Stimulated activated CD8-positive, alpha-beta memory T cell treated with anti-CD3 and anti-CD28 coated beads, Interleukin-4, amount 100 ng/mL, for 4 hours (primary cell): Measurements from ENCODE around the gene DNAJB13.

Experiments
- DNase-seq, 2 donors: peaks; one replicate each; pipeline ENCODE4 v3.0.0-alpha.2; 2020; ENCODE audit warnings: low read depth in 2 of 2, low spot score in 1 of 2

The DNAJB13 gene

DNA sequence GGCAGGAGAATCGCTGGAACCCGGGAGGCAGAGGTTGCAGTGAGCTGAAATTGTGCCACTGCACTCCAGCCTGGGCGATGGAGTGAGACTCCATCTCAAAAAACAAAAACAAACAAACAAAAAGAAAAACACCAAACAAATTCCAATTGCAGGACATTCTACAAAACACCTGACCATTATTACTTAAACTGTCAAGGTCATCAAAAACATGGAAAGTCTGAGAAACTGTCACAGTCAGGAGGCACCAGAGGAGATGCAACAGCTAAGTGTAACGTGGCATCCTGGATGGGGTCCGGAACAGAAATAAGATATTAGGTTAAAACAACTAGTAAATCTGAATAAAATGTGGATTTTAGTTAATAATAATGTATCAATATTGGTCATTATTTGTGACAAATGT is 914 bp upstream of the DNAJB13 start:
- DNase-seq, result no peak

DNA sequence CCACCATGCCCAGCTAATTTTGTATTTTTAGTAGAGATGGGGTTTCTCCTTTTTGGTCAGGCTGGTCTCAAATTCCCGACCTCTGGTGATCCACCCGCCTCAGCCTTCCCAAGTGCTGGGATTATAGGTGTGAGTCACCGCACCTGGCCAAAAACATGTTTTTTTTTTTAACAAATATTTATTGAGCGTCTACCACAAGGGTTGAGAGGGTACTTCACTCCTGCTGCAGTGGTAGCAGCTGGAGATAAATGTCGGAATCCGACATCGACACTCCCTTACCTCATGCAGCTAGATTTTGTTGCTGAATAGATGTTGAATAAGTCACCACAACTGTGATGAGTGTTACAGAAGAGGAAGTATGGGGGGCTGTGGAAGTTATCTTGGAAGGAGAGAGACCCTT is 971 bp downstream of the DNAJB13 start:
- no peak for DNase-seq

- DNase-seq, result no peak
These were observed 6.2 kb downstream of the DNAJB13 start for GRCh38 chr11:73956876-73957653.

DNA sequence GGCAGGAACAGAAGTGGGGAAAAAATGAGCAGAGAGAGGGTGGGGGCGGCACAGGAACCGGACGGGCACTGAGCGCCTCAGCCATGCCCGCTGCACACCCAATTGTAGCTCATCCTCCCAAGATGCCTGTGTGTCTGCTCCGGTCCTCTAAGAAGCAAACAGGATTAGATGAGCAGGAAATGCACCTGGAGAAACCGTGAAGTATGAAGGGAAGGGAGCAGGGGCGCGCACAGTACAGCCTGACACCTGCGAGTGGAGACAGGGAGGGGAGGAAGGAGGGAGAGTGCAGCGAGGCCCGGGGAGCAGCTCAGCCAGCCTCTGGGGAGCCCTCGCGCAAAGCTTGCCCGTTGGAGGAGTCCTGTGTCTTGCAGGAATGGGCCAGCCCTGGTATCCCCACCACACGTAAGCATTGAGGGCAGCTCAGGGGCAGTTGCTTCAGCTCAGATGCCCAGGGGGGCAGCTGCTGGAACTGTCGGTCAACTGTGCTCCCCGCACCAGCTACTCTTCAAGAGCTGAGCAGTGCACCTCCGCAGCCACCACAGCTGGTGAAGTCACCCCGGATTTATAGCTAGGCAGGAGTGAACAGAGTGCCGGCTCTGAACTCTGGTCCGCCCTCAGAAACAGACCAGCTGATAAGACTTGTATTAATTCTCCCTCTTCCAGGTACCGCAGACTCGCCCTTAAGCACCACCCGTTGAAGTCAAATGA is 7.0 kb downstream of the DNAJB13 start:
- DNase-seq, result no peak

DNA sequence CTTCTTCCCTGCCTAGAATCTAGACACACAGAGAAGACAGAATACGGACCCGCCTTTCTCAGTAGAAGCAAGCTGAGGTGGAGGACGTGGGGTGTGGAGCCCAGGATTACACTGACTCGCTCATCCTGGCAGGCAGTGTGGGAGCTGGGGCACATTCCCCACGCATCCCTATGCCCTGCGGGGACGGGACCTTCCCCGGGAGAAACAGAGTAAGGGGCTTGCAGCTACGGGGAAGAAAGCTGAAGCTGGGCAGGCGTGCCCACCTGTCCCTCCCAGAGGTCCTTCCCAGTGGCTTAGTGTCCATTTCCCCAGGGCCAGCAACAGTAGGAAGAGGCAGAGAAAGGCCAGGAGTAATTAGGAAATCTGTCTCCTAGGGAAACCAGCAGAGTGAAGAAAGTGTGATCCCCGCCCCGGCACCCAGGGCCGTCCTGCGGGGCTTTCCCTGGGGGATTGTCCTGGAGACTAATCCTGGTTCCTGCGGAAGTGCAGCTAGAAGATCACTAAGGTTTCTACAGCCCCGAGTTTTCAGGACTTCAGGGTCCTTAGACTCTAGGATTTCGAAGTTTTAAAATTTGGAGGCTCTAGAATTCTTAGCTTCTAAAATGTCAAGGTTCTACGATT is 7.8 kb downstream of the DNAJB13 start:
- DNase-seq, result no peak

GRCh38 chr11:73961321-73961720 is 10.5 kb downstream of the DNAJB13 start:
- no peak for DNase-seq

GRCh38 chr11:73962101-73962705 is 11.4 kb downstream of the DNAJB13 start:
- no peak for DNase-seq

- DNase-seq, result no peak
These were observed 13.0 kb downstream of the DNAJB13 start for GRCh38 chr11:73963861-73964260.

DNA sequence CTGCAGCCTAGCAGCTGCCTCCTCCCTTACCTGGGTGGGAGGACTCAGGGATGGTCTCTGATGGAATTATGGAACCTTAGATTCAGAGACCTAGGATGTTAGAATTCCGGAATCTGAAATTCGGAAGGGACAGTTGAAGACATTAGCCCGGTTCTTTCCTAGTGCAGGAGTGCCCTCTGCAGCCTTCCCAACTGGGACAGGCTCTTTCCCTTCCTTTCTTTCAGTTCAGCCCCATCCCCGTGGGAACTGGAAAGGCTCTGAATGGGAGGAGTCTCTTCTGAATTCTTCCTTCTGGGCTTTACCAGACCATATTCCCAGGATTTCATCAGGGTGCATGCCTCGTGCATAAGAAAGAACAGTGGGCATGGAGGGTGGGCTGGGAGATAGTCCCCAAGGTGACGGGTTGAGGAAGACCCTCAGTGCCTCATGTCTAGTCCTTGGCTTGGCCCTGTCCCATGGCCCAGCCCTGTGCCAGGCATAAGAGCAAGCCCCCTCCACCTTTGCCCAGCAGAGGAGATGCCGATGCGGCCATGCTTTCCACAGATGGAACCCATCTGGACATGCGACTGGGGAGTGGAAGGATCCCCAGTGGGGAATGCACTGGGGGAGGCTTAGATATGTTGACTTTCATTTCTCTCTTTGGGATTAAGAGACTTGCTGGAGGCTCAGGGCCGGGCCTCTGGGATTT is 14.4 kb downstream of the DNAJB13 start:
- DNase-seq, result no peak

DNA sequence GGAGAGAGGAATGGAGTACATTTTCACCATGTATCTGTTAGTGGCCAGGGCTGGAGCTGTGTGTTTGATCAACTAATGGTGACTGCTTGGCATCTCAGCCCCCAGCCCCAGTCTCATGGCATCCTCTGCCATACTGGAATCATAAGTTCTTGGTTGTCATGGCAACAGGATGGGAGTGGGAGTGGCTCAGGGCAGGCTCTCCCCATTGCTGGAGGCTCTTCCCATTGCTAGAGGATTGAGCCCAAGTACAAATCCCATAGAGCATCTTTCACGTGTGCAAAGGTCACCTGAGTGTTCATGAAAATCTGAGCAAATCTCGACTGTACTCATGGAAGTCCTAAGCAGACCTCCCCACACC is 14.9 kb downstream of the DNAJB13 start:
- no peak for DNase-seq

GRCh38 chr11:73968356-73968966 is 17.6 kb downstream of the DNAJB13 start:
- no peak for DNase-seq

DNA sequence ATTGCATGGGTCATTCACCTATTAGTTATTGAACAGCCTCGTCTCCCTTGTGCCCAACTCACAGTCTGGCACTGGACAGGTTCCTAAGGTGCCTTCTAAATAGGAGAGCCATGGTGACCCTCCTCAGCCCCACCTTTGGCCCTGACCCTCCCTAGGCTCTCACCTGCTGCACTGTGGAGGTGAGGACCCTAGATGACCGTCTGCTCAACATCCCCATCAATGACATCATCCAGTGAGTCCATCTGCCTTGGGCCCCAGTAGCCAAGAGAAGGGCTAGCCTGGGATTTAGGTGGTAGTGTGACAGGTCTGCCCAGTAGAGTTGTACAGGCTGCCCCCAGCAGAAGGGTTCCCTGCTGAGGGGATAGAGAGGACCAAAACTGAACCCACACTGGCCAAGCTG is 18.3 kb downstream of the DNAJB13 start:
- no peak for DNase-seq

- no peak for DNase-seq
These were observed 19.4 kb downstream of the DNAJB13 start for GRCh38 chr11:73969991-73970800.

- no peak for DNase-seq
These were observed 20.4 kb downstream of the DNAJB13 start for GRCh38 chr11:73971175-73971719.

- DNase-seq, result no peak
These were observed 21.4 kb downstream of the DNAJB13 start for GRCh38 chr11:73972187-73972586.

DNA sequence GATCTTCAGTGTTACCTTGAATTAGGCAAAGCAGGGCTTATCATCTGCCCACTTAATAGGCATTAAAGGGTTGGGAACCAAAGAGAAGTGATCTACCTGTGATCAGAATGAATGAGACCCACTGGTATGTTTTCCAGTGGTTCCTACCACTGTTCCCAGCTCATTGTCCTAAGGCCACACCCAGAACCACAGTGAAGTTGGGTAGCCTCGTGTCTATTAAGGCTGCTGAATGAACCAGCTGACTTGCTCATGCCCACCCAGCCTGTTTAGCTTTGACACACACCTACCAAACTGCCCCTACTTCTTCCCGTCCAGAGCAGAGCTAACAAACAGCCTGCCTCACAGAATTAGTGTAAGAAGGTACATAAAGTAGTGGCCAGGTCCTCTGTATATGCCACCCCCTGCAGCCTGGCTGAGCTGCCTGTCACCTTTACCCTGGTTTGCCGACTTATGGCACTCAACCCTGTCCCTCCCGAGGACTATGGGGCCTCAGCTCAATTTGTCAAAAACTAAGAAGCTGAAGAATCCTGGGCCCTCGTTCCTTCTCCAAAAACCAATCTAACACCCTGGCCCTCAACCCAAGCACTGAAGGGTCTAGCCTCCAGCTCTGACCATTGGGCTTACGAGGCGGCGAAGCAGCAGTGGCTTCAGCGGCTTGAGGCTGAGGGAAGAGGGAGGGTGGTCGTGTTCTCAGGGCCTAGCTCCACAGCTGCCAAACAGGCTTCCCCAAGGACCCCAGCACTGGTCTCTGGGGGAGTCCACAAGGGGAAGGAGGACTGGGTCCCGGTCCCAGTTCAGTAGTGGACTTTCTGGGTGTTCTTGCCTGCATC is 22.0 kb downstream of the DNAJB13 start:
- DNase-seq, result no peak

DNA sequence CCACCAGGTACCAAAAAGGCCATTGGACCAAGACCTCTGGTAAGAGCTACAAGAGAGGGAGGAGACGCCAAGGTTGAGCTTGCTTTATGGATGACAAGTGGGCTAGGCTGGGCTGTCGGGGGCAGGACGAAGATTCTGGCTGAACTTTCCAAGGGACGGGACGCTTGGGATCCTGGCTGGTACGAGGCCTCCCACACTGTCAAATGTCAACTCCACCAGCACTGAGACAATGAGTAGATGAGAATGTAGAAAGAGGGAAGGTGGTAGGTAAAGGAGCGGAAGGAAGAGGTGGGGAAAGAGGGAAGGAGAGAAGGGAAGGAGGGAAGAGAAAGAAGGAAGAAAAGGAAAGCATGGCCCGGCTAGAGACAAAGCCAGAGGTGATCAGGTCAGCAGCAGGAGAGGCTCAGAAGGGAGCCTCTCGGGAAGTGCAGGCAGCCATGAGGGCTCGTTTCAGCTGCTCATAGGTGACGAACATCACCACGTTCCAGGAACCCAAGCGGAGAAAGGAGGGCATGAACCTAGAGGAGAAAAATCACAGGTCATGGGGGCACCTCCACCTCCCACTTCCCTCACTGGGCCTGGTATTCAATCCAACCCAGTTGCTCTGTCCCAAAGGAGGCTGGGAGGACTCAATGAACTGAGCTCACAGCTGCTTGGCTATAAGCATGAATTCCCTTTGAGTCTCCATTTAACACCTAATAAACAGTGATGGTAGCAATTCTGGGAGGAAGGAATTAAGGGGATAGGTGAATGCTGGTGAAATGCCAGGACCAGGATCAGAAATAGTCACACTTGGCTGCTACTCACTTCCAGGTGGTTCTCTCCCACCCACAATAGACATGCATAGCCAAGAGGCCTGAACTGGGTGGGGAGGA is 24.0 kb downstream of the DNAJB13 start:
- no peak for DNase-seq

DNA sequence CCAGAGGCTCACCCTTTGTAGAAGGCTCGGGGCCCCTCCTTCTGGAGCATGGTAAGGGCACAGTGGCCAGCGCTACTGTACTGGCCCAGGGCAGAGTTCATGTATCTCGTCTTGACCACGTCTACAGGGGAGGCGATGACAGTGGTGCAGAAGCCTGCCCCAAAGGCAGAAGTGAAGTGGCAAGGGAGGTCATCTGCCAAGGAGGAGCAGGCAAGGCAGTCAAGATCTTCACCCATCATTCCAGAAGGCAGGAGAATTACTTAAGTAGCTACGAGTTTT is 24.6 kb downstream of the DNAJB13 start:
- no peak for DNase-seq
